Measurements from ENCODE around the gene PNPLA7.

GRCh38 chr9:137515338-137515724 lies 34.9 kb downstream of the PNPLA7 start:
- TF ChIP-seq POLR2A (IDR thresholded peaks at IDR 0.05; ENCODE audit: low read depth, low read length) (no peak), POLR2AphosphoS5 (IDR thresholded peaks at IDR 0.05; ENCODE audit: low read depth, low read length) (no peak), TAF1 (IDR thresholded peaks at IDR 0.05; ENCODE audit: borderline replicate concordance, low read depth, low read length) (no peak)

Measured in GM12892 (cell line).